Endothelial cell of umbilical vein (primary cell): Measurements from ENCODE around the gene C1orf105. TPM values are rescaled to one million over a fixed set of nuclear protein-coding genes. Genes with fewer than 3 reads are reported as not detected.

Experiments used
- BruUV-seq: library from RNA; stranded (reverse); fragments of 400-500 nt; replicated peaks from 2 replicates; lab custom pipeline; 2021; lab: Mats Ljungman, UMichigan
- CTCF ChIA-PET: fragments of 300-600, 350-600 bp; sonication (Branson Sonifier 250); formaldehyde crosslinking; loops from one replicate; lab custom pipeline; 2021; ENCODE audit warnings: antibody characterized with exemption, inconsistent platforms; lab: Charles Lee
- POLR2A ChIA-PET: fragments of 300-600, 350-600 bp; sonication (Branson Sonifier 250); formaldehyde crosslinking; loops from one replicate; lab custom pipeline; 2021; ENCODE audit warnings: antibody characterized with exemption, inconsistent platforms; lab: Charles Lee
- DNase-seq: peaks from one replicate; pipeline ENCODE4 v3.0.0-alpha.2; 2011; ENCODE audit warnings: low read depth, low spot score
- FAIRE-seq: peaks from 2 replicates; lab custom pipeline; 2011; peaks lifted over from hg19 to GRCh38; lab: Jason Lieb, UNC
- H2AFZ ChIP-seq: 2 replicates; pipeline ENCODE4 v1.6.0; 2012; ENCODE audit warnings: low read depth, low read length, control low read depth, inconsistent platforms
- H3K27ac ChIP-seq: 2 replicates; pipeline ENCODE4 v1.5.1; 2011; ENCODE audit warnings: low read depth, mild to moderate bottlenecking, control low read depth, low read length, moderate library complexity; ENCODE audit not compliant: insufficient read depth
- H3K27me3 ChIP-seq, 2 experiments: 2 replicates each; pipeline versions ENCODE4 v1.6.0 to v1.6.1; 2011; ENCODE audit warnings: low read length in 2 of 2, mixed read lengths in 1 of 2; ENCODE audit not compliant: control insufficient read depth in 2 of 2, insufficient read depth in 2 of 2
- H3K36me3 ChIP-seq, 2 experiments: 2 replicates in 1 of 2; 3 replicates in 1 of 2; pipeline ENCODE4 v1.5.1; 2011; ENCODE audit warnings: low read length in 2 of 2, mild to moderate bottlenecking in 1 of 2, moderate library complexity in 1 of 2; ENCODE audit not compliant: control insufficient read depth in 2 of 2, insufficient read depth in 2 of 2; ENCODE audit errors: extremely low read depth in 1 of 2
- H3K4me1 ChIP-seq: 3 replicates; pipeline ENCODE4 v1.5.1; 2011; ENCODE audit warnings: mild to moderate bottlenecking, low read length; ENCODE audit not compliant: control insufficient read depth, insufficient read depth; ENCODE audit errors: extremely low read depth
- H3K4me2 ChIP-seq: 2 replicates; pipeline ENCODE4 v1.6.1; 2011; ENCODE audit warnings: low read length, control low read depth, mixed read lengths; ENCODE audit not compliant: insufficient read depth
- H3K4me3 ChIP-seq, 3 experiments: fragments of 200-600 bp in 1 of 3; sonication (generic), shearing (Covaris generic) in 1 of 3; replicated peaks in 1 of 3; 2 replicates each; pipeline ENCODE4 v1.5.1; 2011 to 2016; ENCODE audit warnings: control low read depth in 3 of 3, low read length in 3 of 3, mild to moderate bottlenecking in 2 of 3, inconsistent platforms in 1 of 3, low read depth in 1 of 3, moderate library complexity in 1 of 3; ENCODE audit not compliant: insufficient read depth in 1 of 3
- H3K79me2 ChIP-seq: 2 replicates; pipeline ENCODE4 v1.6.0; 2012; ENCODE audit warnings: low read length, inconsistent platforms; ENCODE audit not compliant: control insufficient read depth, insufficient read depth
- H3K9ac ChIP-seq: replicated peaks from 2 replicates; pipeline ENCODE3; 2011; ENCODE audit warnings: low read length, control low read depth; ENCODE audit not compliant: insufficient read depth; ENCODE audit errors: extremely low read depth
- H3K9me1 ChIP-seq: replicated peaks from 3 replicates; pipeline ENCODE4 v1.6.0; 2011; ENCODE audit warnings: mild to moderate bottlenecking, low read length; ENCODE audit not compliant: control insufficient read depth, insufficient read depth; ENCODE audit errors: extremely low read depth
- H3K9me3 ChIP-seq: replicated peaks from 2 replicates; pipeline ENCODE4 v1.5.1; 2012; ENCODE audit warnings: low read length, inconsistent platforms; ENCODE audit not compliant: control insufficient read depth, insufficient read depth
- H4K20me1 ChIP-seq: replicated peaks from 2 replicates; pipeline ENCODE3; 2011; ENCODE audit warnings: mild to moderate bottlenecking, low read length; ENCODE audit not compliant: control insufficient read depth, insufficient read depth; ENCODE audit errors: extremely low read depth
- CTCF ChIP-seq, 2 donors: IDR thresholded peaks; 1 replicate in 1 of 2; 2 replicates in 1 of 2; pipeline ENCODE4 v1.5.1; 2011; ENCODE audit warnings: low read length in 2 of 2, mild to moderate bottlenecking in 2 of 2, moderate library complexity in 2 of 2, control low read depth in 1 of 2, inconsistent platforms in 1 of 2, low read depth in 1 of 2; ENCODE audit not compliant: insufficient read depth in 1 of 2; ENCODE audit errors: extremely low read depth in 1 of 2
- EZH2 ChIP-seq: IDR thresholded peaks from 2 replicates; pipeline ENCODE4 v1.6.1; 2012; ENCODE audit warnings: borderline replicate concordance, low read depth, mild to moderate bottlenecking, moderate library complexity, low read length, inconsistent platforms; ENCODE audit not compliant: severe bottlenecking
- FOS ChIP-seq: IDR thresholded peaks from 2 replicates; pipeline ENCODE4 v1.6.1; 2011; ENCODE audit warnings: mild to moderate bottlenecking, low read length, moderate library complexity, borderline replicate concordance; ENCODE audit not compliant: insufficient read depth
- GATA2 ChIP-seq: IDR thresholded peaks from 2 replicates; pipeline ENCODE4 v1.7.0; 2011; ENCODE audit warnings: low read depth, mild to moderate bottlenecking, moderate library complexity, mixed read lengths, low read length; ENCODE audit not compliant: insufficient read length, insufficient read depth
- JUN ChIP-seq: IDR thresholded peaks from 2 replicates; pipeline ENCODE4 v1.6.1; 2011; ENCODE audit warnings: borderline replicate concordance, low read depth; ENCODE audit not compliant: insufficient read length, insufficient read depth
- MAX ChIP-seq: IDR thresholded peaks from 2 replicates; pipeline ENCODE4 v1.6.1; 2011; ENCODE audit not compliant: insufficient read depth, insufficient read length
- MYC ChIP-seq: IDR thresholded peaks from one replicate; pipeline ENCODE4 v1.6.1; 2011; ENCODE audit warnings: mild to moderate bottlenecking, low read depth, low read length
- POLR2A ChIP-seq: IDR thresholded peaks from 2 replicates; pipeline ENCODE4 v1.6.1; 2012; ENCODE audit warnings: low read depth, mild to moderate bottlenecking, control low read depth, low read length
- POLR2AphosphoS5 ChIP-seq: IDR thresholded peaks from 2 replicates; pipeline ENCODE4 v1.6.1; 2012; ENCODE audit warnings: low read depth, mild to moderate bottlenecking, control low read depth, low read length, moderate library complexity; ENCODE audit not compliant: insufficient read depth
- dilution Hi-C: fragments of 300-500 bp; cut with MboI; formaldehyde crosslinking; loops from one replicate; pipeline ENCODE4 v1.15.0; 2019; ENCODE audit warnings: low sequenced_read_pairs; ENCODE audit not compliant: extremely low pct_ligation_motif_present
- intact Hi-C: fragments of 100-400 bp; cut with micrococcal nuclease; formaldehyde crosslinking; loops from one replicate; pipeline ENCODE4 v1.10.0; 2022
- polyA plus RNA-seq, 4 experiments: library from polyadenylated mRNA; depleted of rRNA in 3 of 4; stranded (reverse) in 3 of 4; unstranded in 1 of 4; fragments of >200 nt; gene quantifications; 2 replicates each; pipeline versions ENCODE4 v1.2.1 to v1.2.3, GENCODE V29; 2011 to 2012; ENCODE audit warnings: missing spikeins in 1 of 4
- total RNA-seq: library from RNA; stranded (reverse); gene quantifications from 2 replicates; pipeline ENCODE4 v1.2.3, GENCODE V29; 2021

Gene C1orf105
- total and polyA plus RNA-seq, 2 donors (not counting 3 experiments of a cell fraction or from before 2014, with no cell fraction given): not detected

- ChIA-PET POLR2A (no interaction called here), CTCF (interaction anchor here (1.3 to 2.2 kb wide), 2 partner anchors 16 to 19 kb away, joined by 3 to 6 read pairs; no protein-coding TSS in a partner anchor)
- Histone ChIP-seq H2AFZ (no peak overlapping the region), H3K4me3 (no peak overlapping the region), H3K9me1 (no peaks in the 10 kb centered on the region), H3K4me1 (no peaks in the 10 kb centered on the region), H3K36me3 (no peaks in the 10 kb centered on the region), H3K9ac (no peak overlapping the region), H3K27ac (no peak overlapping the region), H3K27me3 (peaks cover 0 to 2% of the 10 kb centered on the region in 2 experiments), H3K79me2 (no peaks in the 10 kb centered on the region), H3K4me2 (no peak overlapping the region), H3K9me3 (no peaks in the 10 kb centered on the region), H4K20me1 (no peaks in the 10 kb centered on the region)
- intact Hi-C loops: no loop called here
- no peak for TF ChIP-seq MAX
- TF ChIP-seq JUN: no peak
- no peak for TF ChIP-seq POLR2A
- TF ChIP-seq MYC: no peak
- TF ChIP-seq CTCF (IDR thresholded peaks at IDR 0.05; ENCODE audit: extremely low read depth in 1 of 2, insufficient read depth in 1 of 2, low read depth in 1 of 2, low read length in 2 of 2): no peak
- TF ChIP-seq POLR2AphosphoS5: no peak
- TF ChIP-seq GATA2: no peak
- no peak for TF ChIP-seq EZH2
- TF ChIP-seq FOS: no peak
- FAIRE-seq (peak; percentile 78), DNase-seq (no peak)
- BruUV-seq: no TSS peak
- dilution Hi-C loops: no loop called here
Measured at GRCh38 chr1:172467446-172467845, 47.0 kb downstream of the C1orf105 start.
